Vagina (tissue), 2 donors: ENCODE results near the gene TXNRD1.

Experiments used
- CTCF ChIP-seq, 3 experiments: fragments of 450-650 bp in 2 of 3; fragments of 200-600 bp in 1 of 3; sonication (generic) in 1 of 3; IDR thresholded peaks; one replicate each; pipeline ENCODE4 v1.5.1; 2017 to 2019; ENCODE audit warnings: antibody characterized with exemption in 3 of 3, mild to moderate bottlenecking in 2 of 3, moderate library complexity in 2 of 3
- POLR2AphosphoS5 ChIP-seq, 2 donors: sonication (generic); formaldehyde crosslinking; IDR thresholded peaks; one replicate each; pipeline ENCODE4 v1.9.0; 2017; ENCODE audit warnings: antibody characterized with exemption in 2 of 2, mild to moderate bottlenecking in 2 of 2, low read depth in 1 of 2; ENCODE audit not compliant: insufficient read depth in 1 of 2

DNA sequence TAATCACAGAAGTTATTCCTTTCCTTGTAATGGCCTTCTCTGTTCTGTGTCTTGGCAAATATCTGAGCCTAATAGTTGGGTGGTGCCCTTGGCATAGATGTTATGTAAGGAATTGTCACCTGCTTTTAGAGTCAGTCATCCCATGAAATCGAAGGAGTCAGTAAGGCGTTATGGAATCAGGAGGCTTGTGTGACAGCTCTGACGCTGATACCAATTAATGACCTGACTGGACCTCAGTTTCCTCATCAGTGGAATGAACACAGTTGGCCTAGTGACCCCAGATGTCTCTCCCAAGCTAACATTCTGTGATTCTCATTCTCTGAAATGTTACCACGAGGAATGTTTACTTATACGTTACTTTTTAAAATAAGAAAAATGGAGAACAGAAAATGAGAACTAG is 32.1 kb downstream of the TXNRD1 start:
- TF ChIP-seq POLR2AphosphoS5 (IDR thresholded peaks at IDR 0.05; ENCODE audit: insufficient read depth in 1 of 2, low read depth in 1 of 2) (no peak), CTCF (IDR thresholded peaks at IDR 0.05) (no peak)
